Prostate gland (tissue), 2 donors: ENCODE measurements around the gene KIAA1191.

Source experiments
- CTCF ChIP-seq, 4 experiments: fragments of 200-600 bp in 2 of 4; fragments of 450-650 bp in 2 of 4; sonication (generic) in 2 of 4; IDR thresholded peaks; 1 replicate in 3 of 4; 2 replicates in 1 of 4; pipeline ENCODE4 v1.5.1; 2016 to 2019; ENCODE audit warnings: antibody characterized with exemption in 4 of 4, mild to moderate bottlenecking in 2 of 4, moderate library complexity in 2 of 4
- POLR2A ChIP-seq: fragments of 450-650 bp; IDR thresholded peaks from one replicate; pipeline ENCODE4 v1.6.1; 2016; ENCODE audit warnings: antibody characterized with exemption, mild to moderate bottlenecking
- POLR2AphosphoS5 ChIP-seq: sonication (generic); formaldehyde crosslinking; IDR thresholded peaks from one replicate; pipeline ENCODE4 v1.6.1; 2017; ENCODE audit warnings: antibody characterized with exemption

DNA sequence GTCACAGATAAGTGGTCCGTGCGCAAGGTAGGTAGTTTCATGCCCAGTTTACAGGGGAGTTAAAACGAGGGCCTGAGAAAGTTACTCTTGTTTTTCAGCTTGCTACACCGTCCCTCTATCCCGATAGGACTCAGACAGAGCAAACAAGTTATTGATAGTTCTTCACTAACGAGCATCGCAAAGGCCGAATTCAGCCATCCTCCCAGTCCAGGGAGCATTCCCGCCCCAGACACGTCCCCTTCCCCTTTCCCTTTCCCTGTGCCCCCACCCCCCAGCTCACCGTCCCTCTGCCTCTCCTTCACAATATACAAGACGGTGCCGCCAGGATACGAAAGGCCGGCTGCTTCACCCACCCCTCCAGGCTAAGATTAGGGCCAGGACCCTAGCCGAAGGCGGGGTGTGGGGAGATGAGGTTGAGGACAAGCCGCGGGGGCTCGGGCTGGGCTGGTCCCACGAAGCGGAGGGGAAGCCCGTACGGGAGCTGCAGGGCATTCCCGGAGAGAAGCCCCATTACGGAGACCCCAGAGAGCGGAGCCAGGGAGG lies 599 bp downstream of the KIAA1191 start:
- no peak for TF ChIP-seq POLR2AphosphoS5
- TF ChIP-seq CTCF (IDR thresholded peaks at IDR 0.05): no peak
- no peak for TF ChIP-seq POLR2A
